Fibroblast of the aortic adventitia (primary cell): Measurements from ENCODE around the gene C16orf96. TPM values are rescaled to one million over a fixed set of nuclear protein-coding genes. Genes with fewer than 3 reads are reported as not detected.

Experiments
- DNase-seq: peaks from one replicate; pipeline ENCODE4 v3.0.0-alpha.2; 2010; ENCODE audit warnings: low read depth
- H3K4me3 ChIP-seq: 2 replicates; pipeline ENCODE4 v1.5.1; 2011; ENCODE audit warnings: low read depth, mild to moderate bottlenecking, control low read depth, low read length, moderate library complexity
- CTCF ChIP-seq: IDR thresholded peaks from 2 replicates; pipeline ENCODE4 v1.5.1; 2011; ENCODE audit warnings: mild to moderate bottlenecking, low read length, control low read depth, inconsistent platforms; ENCODE audit not compliant: insufficient read depth
- total RNA-seq: library from RNA; depleted of rRNA; stranded (reverse); fragments of >200 nt; gene quantifications from 2 replicates; pipeline ENCODE4 v1.2.3, GENCODE V29; 2012; ENCODE audit warnings: low replicate concordance

C16orf96 gene
- total RNA-seq, 1 donor = under 0.01 TPM

GRCh38 chr16:4611337-4612021 is 55.3 kb downstream of the C16orf96 start:
- no peak overlapping the region for H3K4me3 ChIP-seq
- TF ChIP-seq CTCF = no peak
- DNase-seq = no peak

- no peak for DNase-seq
- no peak for TF ChIP-seq CTCF
- peak overlapping the region; percentile 83 for H3K4me3 ChIP-seq
These were observed 56.4 kb downstream of the C16orf96 start for GRCh38 chr16:4612474-4612931.

GRCh38 chr16:4612977-4613635 is 57.0 kb downstream of the C16orf96 start:
- TF ChIP-seq CTCF = no peak
- peak; percentile 7 for DNase-seq
- H3K4me3 ChIP-seq = peak overlapping the region; percentile 83

GRCh38 chr16:4613636-4614570 is 57.8 kb downstream of the C16orf96 start:
- peak; percentile 25 for DNase-seq
- peak overlapping the region; percentile 83 for H3K4me3 ChIP-seq
- no peak for TF ChIP-seq CTCF

- no peak for TF ChIP-seq CTCF
- peak; percentile 83 for DNase-seq
- H3K4me3 ChIP-seq = peak within 1 kb of the TSS; percentile 83
These were observed 58.6 kb downstream of the C16orf96 start, which contains the start of gene UBALD1 for GRCh38 chr16:4614571-4615383. Gene UBALD1, minus strand, starts transcription at chr16:4614888. Its CDS starts 91 bp downstream, at chr16:4614797.
